Parathyroid adenoma (tissue), 2 donors: ENCODE data around the gene PTPN1.

Experiments used
- H2AFZ ChIP-seq: fragments of 300-600 bp; sonication (generic); one replicate; pipeline ENCODE4 v1.7.0; 2017; ENCODE audit warnings: antibody characterized with exemption, mild to moderate bottlenecking
- H3K27ac ChIP-seq: fragments of 300-600 bp; sonication (generic); one replicate; pipeline ENCODE4 v1.7.0; 2017
- H3K27me3 ChIP-seq: fragments of 300-600 bp; sonication (generic); one replicate; pipeline ENCODE4 v1.7.0; 2017; ENCODE audit warnings: low read length; ENCODE audit not compliant: control insufficient read depth, insufficient read depth
- H3K36me3 ChIP-seq: fragments of 300-600 bp; sonication (generic); one replicate; pipeline ENCODE4 v1.7.0; 2017; ENCODE audit warnings: low read length; ENCODE audit not compliant: control insufficient read depth, insufficient read depth
- H3K4me1 ChIP-seq: fragments of 300-600 bp; sonication (generic); one replicate; pipeline ENCODE4 v1.7.0; 2017; ENCODE audit warnings: control low read depth
- H3K4me2 ChIP-seq: fragments of 300-600 bp; sonication (generic); one replicate; pipeline ENCODE4 v1.7.0; 2017; ENCODE audit warnings: low read length
- H3K4me3 ChIP-seq: fragments of 300-600 bp; sonication (generic); one replicate; pipeline ENCODE4 v1.7.0; 2017; ENCODE audit warnings: low read depth, low read length
- H3K79me2 ChIP-seq: fragments of 300-600 bp; sonication (generic); one replicate; pipeline ENCODE4 v1.7.0; 2017; ENCODE audit warnings: control low read depth
- H3K9ac ChIP-seq: fragments of 300-600 bp; sonication (generic); one replicate; pipeline ENCODE4 v1.7.0; 2017; ENCODE audit warnings: mild to moderate bottlenecking
- H3K9me3 ChIP-seq: fragments of 300-600 bp; sonication (generic); one replicate; pipeline ENCODE4 v1.7.0; 2017; ENCODE audit warnings: low read length; ENCODE audit not compliant: control insufficient read depth
- TF ChIP-seq, protein P1 (sequence below): fragments of 300-600 bp; sonication (generic); IDR thresholded peaks from one replicate; pipeline ENCODE4 v1.7.0; 2017; ENCODE audit warnings: antibody characterized with exemption, mild to moderate bottlenecking
- donor health status: primary hyperparathyroidism.

Gene PTPN1

DNA sequence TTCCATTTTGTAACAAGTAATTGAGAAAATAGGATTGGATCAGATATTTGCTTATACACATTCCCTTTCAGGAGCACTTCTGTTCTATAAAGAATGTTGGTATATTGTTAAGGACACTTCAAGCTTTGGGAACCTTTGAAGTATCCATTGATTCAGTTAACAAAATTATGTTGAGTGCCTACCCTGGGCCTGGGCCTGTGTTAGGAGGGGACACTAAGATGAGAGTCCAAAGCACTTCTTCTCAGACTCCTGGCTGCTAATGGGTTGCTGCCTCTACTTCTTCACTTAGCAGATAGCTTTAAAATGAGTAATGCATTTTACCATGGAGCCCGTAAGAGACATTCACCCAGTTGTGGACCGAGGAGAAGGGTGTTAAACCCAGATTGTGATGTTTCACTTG is 40.3 kb downstream of the PTPN1 start:
- no peak overlapping the region for H2AFZ ChIP-seq
- no peaks in the 10 kb centered on the region for H3K9me3 ChIP-seq
- H3K36me3 ChIP-seq: no peaks in the 10 kb centered on the region
- no peaks in the 10 kb centered on the region for H3K27me3 ChIP-seq
- H3K79me2 ChIP-seq: peaks cover 59% of the 10 kb centered on the region
- H3K4me2 ChIP-seq: no peak overlapping the region
- TF ChIP-seq, protein P1, sequence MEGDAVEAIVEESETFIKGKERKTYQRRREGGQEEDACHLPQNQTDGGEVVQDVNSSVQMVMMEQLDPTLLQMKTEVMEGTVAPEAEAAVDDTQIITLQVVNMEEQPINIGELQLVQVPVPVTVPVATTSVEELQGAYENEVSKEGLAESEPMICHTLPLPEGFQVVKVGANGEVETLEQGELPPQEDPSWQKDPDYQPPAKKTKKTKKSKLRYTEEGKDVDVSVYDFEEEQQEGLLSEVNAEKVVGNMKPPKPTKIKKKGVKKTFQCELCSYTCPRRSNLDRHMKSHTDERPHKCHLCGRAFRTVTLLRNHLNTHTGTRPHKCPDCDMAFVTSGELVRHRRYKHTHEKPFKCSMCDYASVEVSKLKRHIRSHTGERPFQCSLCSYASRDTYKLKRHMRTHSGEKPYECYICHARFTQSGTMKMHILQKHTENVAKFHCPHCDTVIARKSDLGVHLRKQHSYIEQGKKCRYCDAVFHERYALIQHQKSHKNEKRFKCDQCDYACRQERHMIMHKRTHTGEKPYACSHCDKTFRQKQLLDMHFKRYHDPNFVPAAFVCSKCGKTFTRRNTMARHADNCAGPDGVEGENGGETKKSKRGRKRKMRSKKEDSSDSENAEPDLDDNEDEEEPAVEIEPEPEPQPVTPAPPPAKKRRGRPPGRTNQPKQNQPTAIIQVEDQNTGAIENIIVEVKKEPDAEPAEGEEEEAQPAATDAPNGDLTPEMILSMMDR: no peak
- H3K4me1 ChIP-seq: peaks cover 11% of the 10 kb centered on the region
- H3K9ac ChIP-seq: no peak overlapping the region
- H3K4me3 ChIP-seq: no peak overlapping the region
- H3K27ac ChIP-seq: no peak overlapping the region

DNA sequence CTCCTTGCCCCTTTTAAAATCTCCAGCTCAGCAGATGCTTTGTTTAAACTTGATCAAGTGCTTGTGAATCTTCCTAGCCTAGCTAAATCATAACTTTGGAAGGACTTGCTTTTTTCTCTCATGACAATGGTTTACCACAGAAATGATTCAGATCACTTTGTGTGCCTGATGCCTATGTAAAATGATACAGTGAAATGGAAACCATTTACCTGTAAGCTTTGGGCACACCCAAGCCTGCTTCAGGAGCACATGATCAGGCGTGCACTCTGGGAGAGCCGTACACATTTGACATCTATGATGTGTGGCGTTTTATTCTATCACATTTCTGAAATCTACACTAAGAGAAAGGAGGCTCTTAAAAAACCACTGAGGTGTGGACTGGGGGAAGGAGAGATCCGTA is 41.1 kb downstream of the PTPN1 start:
- TF ChIP-seq, protein P1: no peak
- H3K36me3 ChIP-seq: no peaks in the 10 kb centered on the region
- H3K79me2 ChIP-seq: peaks cover 53% of the 10 kb centered on the region
- H3K4me1 ChIP-seq: peaks cover 7% of the 10 kb centered on the region
- H3K9ac ChIP-seq: no peak overlapping the region
- H2AFZ ChIP-seq: no peak overlapping the region
- H3K27me3 ChIP-seq: no peaks in the 10 kb centered on the region
- H3K27ac ChIP-seq: no peak overlapping the region
- no peaks in the 10 kb centered on the region for H3K9me3 ChIP-seq
- no peak overlapping the region for H3K4me2 ChIP-seq
- no peak overlapping the region for H3K4me3 ChIP-seq

DNA sequence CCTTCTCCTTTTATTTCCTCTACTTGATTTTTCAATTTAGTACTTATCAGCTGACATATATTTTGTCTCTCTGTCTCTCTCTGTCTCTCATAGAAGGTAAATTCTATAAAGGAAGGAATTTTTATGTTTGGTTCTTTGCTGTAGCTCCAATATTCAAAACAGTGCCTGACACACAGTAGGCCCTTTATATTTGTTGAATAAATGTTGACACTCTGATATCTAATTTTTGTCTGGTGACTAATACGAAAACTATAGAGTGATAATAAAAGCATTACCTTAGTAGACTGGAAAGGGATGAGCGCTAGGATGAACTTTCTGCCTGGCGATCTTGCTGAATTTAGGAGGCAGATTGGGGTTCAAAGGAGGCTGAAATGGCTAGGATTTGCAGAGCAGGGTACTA is 42.8 kb downstream of the PTPN1 start:
- H3K4me3 ChIP-seq: no peak overlapping the region
- TF ChIP-seq, protein P1: no peak
- no peaks in the 10 kb centered on the region for H3K27me3 ChIP-seq
- H3K4me2 ChIP-seq: no peak overlapping the region
- peaks cover 6% of the 10 kb centered on the region for H3K4me1 ChIP-seq
- no peak overlapping the region for H3K9ac ChIP-seq
- H2AFZ ChIP-seq: no peak overlapping the region
- H3K27ac ChIP-seq: no peak overlapping the region
- H3K9me3 ChIP-seq: no peaks in the 10 kb centered on the region
- H3K36me3 ChIP-seq: no peaks in the 10 kb centered on the region
- peaks cover 60% of the 10 kb centered on the region for H3K79me2 ChIP-seq

DNA sequence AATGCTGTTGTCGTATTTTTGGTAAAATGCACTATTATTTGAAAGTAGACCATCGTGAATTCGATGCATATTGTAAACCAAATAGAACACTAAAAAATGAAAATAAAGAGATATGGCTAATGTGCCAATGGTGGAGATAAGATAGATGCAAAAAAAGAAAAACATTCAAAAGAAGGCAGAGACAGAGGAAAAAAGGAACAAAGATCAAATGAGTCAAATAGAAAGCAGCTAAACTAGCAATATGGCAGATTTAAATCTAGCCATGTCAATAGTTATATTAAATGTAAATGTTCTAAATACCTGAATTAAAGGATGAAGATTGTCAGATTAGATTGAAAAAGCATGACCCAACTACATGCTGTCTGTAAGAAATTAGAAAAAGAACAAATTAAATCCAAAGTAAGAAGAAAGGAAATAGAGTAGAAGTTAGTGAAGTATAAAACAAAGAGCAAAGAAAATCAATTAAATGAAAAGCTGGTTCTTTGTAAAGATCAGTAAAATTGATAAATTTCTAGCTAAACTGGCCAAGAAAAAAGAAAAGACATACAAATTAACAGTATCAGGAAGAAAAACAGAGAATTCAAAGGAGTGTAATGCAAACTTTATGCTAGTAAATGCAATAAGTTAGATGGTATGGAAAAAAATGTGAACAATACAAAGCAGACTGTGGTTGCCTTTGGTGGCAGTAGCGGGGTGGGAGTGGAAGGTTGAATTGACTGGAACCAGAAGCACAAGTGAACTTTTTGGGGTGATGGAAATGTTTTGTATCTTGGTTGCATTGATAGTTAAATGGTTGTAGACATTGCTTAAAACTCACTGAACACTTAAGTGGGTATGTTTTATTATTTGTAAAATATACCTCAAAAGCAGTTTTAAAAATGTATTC is 44.8 kb downstream of the PTPN1 start:
- peaks cover 9% of the 10 kb centered on the region for H3K4me1 ChIP-seq
- H3K4me2 ChIP-seq: no peak overlapping the region
- H3K4me3 ChIP-seq: no peak overlapping the region
- no peaks in the 10 kb centered on the region for H3K9me3 ChIP-seq
- no peak overlapping the region for H3K9ac ChIP-seq
- TF ChIP-seq, protein P1: no peak
- no peak overlapping the region for H2AFZ ChIP-seq
- no peaks in the 10 kb centered on the region for H3K36me3 ChIP-seq
- H3K27me3 ChIP-seq: no peaks in the 10 kb centered on the region
- H3K79me2 ChIP-seq: peaks cover 66% of the 10 kb centered on the region
- H3K27ac ChIP-seq: no peak overlapping the region

DNA sequence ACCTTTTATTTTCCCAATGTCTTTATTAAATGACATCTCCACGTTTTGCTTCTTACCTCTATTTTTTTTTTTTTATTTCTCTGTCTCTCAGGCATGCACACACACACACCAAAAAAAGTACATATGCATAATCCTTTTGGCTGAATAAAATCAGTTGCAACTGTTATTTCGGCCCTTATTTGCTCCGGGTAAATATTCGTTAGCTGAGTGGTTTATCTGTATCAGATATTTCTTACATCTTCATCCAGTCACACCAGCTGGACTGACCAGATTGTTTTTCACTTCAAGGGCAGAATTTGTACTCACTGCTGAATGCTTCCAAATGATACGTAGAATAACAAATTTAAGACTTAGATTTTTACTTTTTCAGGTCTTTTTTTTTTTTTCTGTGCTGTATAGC is 45.5 kb downstream of the PTPN1 start:
- Histone ChIP-seq H3K27ac (no peak overlapping the region), H3K9ac (no peak overlapping the region), H3K27me3 (no peaks in the 10 kb centered on the region), H3K9me3 (no peaks in the 10 kb centered on the region), H3K4me3 (no peak overlapping the region), H2AFZ (no peak overlapping the region), H3K36me3 (no peaks in the 10 kb centered on the region), H3K79me2 (peaks cover 70% of the 10 kb centered on the region), H3K4me1 (peaks cover 11% of the 10 kb centered on the region), H3K4me2 (no peak overlapping the region)
- TF ChIP-seq, protein P1: no peak
